HG02798 (cell line): ENCODE data around the gene P2RX1.
A peak's percentile ranks its signal among the peaks of the same experiment; 100 is the strongest.

Source experiments
- ATAC-seq: cut with Tn5 transposase; IDR thresholded peaks from one replicate; pipeline ENCODE4 v1.9.1; 2021; ENCODE audit warnings: mild to moderate bottlenecking; ENCODE audit not compliant: unreplicated experiment, poor library complexity

The P2RX1 gene

DNA sequence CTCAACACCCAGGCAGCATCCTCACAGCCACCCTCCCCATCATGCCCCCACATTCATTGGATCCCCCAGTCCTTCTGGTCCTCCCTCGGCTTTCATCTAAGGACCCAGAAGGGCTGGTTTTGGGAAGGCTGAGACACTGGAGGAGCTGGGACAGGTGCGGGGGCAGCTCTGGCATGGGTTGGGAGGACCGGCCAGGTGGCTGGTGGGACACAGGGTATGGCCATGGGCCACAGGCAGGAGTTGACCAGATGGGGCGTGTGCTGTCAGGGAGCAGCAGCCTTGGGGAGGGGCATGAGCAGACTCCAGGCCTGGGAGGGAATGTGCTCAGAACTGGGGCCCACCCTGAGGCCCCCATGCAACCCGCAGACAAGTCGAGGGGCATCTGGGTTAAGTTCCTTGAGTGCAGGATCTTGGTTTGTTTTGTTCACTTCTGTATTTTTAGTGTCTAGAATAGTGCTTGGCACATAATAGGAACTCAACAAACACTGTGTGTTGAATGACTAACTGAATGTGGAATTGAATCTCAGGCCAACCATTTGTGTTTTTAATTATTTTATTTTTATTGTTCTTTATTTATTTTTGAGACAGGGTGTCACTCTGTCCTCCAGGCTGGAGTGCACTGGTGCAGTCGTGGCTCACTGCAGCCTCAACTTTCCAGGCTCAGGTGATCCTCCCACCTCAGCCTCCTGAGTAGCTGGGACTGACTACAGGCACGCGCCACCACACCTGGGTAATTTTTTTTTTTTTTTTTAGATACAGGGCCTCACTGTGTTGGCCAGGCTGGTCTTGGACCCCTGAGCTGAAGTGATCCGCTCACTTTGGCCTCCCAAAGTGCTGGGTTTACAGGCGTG is 5.6 kb downstream of the P2RX1 start:
- ATAC-seq, result no peak

DNA sequence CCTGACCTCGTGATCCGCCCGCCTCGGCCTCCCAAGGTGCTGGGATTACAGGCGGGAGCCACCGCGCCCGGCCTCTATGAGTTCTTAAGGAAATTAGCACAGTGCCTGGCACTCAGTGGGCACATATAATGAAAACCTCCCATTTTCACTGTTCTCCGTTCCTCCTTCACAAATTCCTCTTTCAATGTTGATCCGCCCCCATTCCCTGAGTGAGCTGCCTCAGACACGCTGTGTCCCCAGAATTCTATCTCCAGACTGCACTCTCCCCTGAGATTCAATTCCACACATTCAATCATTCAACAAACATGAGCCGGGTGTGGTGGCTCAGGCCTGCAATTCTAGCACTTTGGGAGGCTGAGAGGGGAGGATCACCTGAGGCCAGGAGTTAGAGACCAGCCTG is 7.0 kb downstream of the P2RX1 start:
- ATAC-seq, result no peak

DNA sequence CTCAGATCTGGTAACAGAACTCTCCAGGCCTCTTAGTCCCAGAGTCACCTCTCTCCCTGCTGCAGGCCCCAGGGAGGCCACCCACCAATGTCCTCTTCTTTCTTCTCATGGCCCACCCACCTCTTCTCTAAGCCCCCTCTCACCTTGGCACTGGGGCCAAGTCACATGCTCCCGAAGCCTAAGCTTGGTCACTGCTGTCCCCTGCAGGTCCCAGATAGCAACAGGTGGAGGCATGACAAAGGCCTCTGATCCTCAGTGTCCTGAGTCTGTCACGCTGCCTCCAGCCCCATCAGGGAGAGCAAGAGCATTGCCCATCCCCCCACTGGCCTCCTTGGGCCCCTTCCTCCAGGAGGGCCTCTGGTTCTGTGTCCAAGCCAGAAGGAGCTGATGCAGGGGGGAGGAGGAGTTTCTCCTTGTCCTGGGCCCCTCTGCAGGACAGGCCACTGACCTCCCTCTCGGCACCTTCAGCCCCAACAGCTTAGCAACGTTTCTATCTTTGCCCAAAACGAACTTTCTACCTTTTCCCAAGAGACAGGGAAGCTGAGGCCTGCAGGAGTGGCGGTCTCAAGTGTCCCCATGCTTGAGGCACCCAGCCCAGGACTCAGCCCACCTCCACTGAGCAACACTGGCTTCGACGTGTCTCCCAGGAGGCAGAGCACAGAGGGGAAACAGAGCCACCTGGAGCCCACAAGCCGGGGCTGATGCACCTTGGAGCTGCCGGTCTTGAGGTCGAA is 8.6 kb downstream of the P2RX1 start:
- no peak for ATAC-seq

DNA sequence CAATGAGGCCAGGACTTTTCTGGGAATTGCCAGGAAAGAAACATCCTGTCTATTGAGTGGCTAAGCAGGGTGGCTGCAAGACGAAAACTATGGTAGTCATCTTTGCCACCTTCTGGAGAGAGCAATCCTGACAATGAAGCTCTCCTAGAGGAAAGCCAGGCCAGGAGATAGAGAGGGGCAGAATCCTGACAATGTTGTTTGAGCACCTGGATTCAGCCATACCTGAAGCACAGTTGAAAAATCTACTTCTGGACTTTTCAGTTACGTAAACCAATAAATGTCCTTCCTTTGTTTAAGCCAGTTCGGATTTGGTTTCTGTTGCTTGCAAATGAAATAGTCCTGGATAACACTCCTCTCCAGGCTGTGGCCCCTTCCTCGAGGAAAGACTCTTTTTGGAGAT is 9.4 kb downstream of the P2RX1 start:
- no peak for ATAC-seq

DNA sequence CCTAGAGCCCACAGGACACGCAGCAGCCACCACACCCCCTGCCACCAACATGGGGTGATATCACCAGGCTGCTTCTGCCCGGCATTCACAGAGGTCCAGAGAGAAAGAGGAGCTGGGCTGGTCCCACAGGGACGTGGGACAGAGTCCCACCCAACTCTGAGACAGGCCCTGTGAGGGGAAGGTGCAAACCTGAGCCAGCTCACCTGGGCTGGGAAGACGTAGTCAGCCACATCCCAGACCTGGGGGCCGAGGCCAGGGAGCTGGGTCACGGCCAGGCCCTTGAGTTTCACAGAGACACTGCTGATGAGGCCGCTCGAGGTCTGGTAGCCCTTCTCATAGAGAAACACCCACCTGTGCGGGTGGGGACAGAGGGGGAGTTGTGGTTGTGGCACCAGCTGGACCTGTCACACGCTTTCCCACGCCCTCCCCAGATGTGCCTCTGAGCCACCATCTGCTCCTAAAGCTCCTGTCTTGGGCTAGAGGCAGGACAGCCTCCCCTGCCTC is 11.2 kb downstream of the P2RX1 start:
- peak; percentile 65 for ATAC-seq

DNA sequence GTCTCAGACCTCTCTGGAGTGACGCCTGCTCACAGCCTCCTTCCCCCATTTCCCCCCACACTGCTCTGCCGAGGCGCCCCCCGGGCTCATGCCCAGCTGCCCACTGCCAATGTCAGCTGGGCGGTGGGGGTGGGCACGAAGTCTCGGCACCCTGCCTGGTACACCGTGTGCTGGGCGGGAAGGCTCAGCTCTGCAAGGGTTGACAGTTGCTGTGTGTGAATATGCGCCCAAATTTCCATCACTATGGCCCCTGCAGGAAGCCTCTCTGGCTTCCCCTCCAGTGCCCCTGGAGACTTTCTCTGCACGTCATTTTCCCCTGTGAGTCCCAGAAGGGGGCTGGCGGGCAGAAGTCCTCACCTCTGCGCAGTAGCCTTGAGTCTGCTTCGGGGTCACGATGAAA is 11.8 kb downstream of the P2RX1 start:
- no peak for ATAC-seq

DNA sequence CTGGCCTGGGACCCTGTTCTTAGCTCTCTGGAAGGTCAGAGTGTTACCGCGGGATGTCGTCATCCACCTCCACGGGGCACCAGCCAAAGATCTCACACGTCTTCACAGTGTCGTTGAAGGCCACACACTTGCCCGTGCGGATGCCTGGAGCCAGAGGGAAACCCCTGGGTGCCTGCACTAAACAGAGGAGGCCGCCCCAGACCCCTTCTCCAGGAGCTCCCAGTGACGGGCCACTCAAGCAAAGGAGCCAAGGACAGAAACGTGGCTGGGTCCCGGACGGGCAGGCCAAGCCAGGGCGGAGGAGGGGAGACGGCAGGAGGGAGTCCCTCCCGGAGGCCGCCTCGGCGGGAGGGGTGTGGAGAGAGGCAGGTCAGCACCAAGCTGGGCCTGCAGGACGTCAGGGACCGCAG is 12.4 kb downstream of the P2RX1 start:
- no peak for ATAC-seq

DNA sequence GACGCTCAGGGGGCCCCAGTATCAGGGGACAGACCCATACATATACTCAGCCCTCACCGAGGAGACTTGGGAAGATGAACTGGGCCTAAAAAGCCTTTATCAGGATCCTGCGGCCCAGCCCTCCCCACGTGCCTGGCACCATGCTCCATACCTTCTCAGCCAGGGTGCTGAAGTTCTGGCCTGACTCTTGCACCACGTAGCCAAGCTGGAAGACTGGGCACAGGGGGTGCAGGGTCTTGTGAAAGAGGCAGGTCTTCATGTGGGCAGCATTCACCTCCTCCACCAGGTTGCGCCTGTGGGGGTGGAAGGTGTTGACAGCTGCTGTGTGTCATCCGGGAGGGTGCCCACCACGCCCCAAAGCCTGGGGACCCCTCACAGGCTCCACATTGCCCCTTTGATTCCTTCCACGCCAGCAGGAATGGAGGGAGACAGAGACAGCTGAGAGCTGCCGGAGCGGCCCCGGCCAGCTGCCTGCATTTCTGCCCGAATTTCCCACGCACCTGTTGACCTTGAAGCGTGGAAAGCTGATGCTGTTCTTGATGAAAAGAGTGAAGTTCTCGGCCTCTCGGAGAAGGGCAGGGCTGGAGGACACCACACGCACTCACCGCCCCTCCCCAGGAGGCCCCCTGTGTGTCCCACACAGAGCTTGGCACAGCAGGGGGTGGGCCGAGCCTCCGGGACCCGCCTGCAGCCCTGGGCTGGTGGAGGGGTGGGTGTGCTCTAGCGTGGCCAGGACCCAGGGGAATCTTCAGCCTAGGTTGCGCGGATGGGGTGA is 13.0 kb downstream of the P2RX1 start:
- ATAC-seq, result no peak

DNA sequence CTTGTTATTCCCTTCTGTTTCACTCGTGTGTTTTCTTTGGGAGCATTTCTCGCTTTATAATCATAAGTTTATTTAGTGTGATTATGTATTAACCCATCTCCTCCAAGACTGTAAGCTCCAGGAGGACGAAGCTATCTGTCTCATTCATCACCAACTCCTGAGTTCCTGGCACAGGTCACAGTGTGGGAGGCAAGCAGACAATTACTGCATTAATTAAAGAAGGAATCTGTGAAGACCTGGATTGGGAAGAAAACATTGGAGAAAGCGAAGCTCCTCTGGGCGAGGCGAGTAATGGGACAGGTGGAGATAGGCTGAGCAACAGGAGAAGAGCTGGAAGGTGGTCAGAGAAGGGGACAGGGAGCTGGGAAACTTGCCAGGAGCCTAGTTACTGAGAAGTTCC is 15.6 kb downstream of the P2RX1 start:
- ATAC-seq, result no peak

DNA sequence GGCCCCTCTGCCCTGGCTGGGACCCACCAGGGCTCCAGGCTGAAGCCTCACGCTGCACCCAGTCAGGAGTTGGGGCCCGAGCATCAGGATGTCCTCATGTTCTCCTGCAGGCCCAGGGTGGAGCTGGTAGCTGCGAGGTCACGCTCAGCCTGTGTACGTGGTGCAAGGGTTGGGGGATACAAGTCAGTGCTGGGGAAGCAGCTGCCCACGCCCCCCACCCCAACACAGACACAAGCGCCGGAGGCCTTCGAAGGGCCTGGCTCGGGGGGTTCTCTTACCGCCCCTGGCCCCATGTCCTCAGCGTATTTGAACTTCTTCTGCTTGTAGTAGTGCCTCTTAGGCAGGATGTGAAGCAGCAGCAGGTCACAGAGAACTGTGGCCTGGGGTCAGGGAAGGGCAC is 18.5 kb downstream of the P2RX1 start:
- ATAC-seq, result no peak

DNA sequence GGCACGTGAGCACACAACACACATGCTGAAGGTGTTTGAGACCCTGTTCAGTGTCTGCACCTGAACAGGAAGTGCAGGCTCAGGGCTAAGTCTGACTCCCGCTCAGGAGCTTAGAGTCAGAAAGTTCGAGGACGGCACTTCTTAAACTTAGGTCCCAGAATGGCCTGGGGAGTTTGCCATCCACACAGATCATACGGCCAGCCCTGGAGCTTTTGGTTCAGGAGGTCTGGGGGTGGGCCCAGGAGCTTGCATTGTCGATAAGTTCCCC is 19.4 kb downstream of the P2RX1 start:
- ATAC-seq, result no peak

DNA sequence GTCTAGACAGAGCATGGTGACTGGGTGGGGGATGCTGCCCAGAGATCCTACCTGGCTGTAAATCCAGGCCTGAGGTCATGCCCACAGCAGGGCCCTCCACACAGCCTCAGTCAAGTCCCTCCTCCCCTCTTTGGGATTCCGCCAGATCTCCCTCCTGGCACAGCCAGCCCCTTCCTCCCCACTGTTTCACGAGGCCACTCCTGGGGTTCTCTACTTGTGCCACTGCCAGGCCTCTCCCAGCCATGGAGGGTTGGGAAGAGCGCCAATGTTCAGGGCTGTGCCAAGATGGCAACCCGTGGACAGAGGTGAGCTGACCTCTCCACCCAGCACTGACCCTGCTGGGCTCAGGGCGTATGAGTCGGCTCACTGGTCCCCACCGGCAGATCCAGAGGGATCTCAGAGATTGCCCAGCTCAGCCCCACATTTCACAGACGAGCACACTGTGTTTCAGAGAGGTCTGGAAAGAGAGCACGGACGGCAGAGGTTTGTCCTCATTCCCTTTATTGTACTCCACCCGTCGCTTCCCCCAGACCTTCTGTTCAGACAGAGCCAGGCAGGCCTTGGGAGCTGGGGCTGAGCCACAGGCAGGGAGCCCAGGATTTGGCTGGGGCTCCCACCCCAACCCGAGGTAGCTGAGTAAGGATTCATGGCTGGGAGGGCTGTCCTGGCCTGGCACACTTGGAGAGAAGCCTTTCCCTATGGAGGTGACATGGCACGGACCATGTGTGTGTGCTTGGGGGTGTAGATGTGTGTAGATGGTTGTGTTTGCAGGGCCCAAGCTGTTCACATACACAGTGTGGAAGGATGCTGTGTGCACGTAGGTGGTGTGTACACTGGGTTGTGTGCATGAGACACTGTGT is 19.9 kb downstream of the P2RX1 start:
- ATAC-seq, result no peak

DNA sequence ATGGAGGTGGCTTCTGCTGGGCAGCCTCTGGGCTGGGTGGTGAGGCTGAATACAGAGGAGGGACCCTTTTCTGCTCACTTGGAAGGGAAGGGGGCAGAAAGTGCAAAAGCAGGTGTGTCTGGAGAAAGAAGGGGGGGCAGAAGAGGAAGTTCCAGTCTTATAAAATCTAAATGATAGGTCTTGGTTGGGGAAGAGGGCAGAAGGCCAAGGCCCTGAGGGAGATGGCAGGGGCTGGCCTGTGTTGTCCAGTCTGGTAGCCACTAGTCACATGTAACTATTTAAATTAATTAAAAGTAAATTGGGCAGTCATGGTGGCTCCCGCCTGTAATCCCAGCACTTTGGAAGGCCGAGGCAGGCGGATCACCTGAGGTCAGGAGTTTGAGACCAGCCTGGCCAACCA is 20.9 kb downstream of the P2RX1 start:
- no peak for ATAC-seq

DNA sequence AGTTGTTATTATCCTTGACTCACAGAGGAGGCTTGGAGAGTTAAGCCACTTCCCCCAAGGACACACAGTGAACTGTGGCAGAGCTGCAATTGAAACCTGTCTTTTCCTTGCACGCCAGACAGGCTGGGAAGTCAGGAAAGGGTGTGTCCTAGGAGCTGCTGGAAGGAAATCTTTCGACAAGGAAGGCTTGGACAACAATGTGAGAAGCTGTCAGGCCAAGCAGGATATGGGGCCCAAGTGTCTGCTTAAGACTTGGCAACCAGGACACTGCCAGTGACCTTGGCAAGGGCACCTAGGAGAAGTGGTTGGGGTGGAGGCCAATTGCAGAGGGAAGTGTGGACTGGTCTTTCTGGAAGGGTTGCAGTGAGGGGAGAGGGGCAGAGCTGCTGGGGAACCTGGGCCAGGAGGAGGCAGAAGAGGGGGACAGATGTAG is 21.3 kb downstream of the P2RX1 start:
- ATAC-seq, result no peak

DNA sequence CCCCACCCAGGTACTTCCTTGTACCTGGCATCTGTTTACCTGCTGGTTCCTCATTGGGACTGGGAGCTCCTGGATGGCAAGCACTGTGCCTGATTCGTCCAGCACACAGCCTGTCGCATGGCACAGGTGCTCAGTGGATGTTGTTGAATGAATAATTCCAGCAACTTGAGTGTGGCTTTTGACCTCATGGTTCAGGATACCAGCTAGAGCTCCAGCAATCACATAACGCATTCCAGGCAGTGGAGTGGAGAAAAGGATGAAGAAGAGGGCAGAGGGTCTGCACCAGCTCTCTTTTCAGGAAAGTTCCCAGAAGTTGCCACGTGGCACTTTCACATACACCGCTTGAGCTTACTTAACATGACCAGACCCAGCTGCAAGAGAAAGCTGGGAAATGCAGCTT is 22.1 kb downstream of the P2RX1 start:
- ATAC-seq, result no peak

DNA sequence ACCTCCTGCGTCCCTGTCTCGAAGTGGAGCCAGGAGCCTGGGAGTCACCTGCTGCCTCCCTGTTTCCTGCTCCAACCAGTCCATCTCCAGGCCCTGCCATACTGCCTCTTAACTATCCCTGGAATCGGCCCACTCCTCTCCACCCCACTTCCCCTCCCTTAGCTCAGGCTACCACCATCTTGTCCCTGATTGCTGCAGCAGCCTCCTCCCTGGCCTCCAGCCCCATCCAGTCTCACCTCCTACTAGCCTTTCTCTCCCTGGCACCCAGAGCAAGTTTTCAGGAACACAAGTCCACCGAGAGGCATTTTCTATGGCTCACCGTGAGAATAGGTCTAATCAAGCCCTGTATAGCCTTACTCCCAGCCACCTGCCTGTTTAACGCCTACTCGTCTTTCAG is 22.5 kb downstream of the P2RX1 start:
- ATAC-seq, result no peak

DNA sequence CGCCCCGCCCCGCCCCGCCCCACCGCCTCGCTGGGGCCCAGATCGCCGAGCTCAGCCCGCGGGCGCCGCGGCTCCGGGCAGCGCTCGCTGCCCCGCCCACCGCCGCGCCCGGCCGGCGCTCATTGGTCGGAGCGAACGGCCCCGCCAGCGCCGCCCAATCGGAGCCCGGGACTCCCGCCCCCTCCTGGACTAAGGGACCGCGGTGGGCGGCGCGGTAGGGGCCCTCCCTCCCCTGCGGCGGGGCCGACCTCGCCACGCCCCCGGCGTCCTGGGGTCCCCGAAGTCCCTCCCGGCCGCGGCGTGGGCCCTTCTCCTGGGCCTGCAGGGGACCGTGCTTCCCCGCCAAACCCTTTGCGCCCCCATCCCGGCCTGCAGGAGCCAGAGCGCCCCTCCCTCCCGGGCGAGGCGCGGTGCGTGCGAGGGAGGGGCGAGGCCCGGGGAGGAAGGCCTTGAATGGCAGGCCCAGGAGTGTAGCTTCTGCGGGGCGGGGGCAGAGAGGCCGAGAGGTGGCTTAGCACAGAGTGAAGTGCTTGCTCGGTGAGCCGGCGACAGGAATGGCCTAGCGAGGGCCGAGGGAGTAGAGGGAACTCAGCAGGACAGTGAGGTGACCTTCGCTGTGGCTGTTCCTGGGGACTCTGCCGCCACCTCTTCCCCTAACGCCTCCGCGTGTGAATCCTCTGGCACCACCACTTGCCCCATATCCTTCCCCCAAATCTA is 23.1 kb downstream of the P2RX1 start, which contains the start of gene CAMKK1:
CAMKK1 (minus strand) TSS at position 51 of the 717 bp plus-strand sequence. CDS start 7,366 bp downstream, outside the sequence.
- peak; percentile 94 for ATAC-seq

DNA sequence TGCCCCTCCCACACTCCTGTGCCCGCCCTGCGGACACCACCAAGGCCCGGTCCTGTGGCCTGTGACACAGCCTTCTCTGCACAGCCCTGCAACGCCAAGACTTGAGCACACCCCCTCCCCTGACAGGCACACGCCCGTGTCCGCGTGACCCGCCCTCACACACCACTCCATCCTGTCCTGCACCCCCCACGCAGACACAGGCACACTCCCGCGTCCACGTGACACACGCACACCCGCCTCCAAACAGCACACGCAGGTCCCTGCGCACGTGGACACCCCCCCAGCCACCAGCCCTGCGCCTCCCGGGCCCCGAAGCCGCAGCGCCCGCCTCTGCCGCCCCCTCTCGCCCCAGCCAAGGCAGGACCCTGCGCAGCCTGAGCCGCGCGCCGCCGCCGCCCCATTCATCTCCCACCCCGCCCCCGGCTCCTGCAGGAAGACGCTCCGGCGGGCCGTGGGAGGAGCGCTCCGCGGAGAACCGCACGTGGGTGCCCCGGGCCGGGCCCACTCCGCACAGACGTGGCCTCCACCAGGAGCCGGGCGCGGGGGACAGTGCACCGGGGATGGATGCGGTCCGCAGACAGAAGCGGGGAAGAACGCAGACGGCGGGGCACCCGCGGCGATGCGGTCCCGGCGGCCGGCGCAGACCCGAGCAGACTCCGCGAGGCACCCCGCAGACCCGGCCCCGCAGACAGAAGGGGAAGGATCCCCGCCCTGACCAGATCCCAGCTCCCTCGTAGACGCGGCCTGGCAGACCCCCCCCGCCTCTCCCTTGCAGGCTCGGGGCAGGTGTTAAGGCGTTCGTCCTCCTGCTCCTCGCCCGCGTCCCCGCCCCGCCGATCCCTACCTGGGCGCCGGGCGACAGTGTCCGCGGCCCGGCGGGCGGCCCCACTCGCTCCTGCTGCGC is 23.9 kb downstream of the P2RX1 start:
- peak; percentile 7 for ATAC-seq
